ENCODE results near the gene SPINK8.
"Not testable (repeated sequence)": the region's sequence is repeated elsewhere in the genome, so short reads cannot be mapped to it uniquely, and the experiment has no call there.

SPINK8 gene

GRCh38 chr3:48343432-48343831 is 10.0 kb upstream of the SPINK8 start:
- H3K27ac Mint-ChIP-seq, result no peak overlapping the region
- H3K9me3 Mint-ChIP-seq, result no peaks in the 10 kb centered on the region
- DNase-seq, result no peak
- H3K27me3 Mint-ChIP-seq, result no peaks in the 10 kb centered on the region
- peaks cover 8% of the 10 kb centered on the region for H3K4me1 Mint-ChIP-seq
- H3K4me3 Mint-ChIP-seq, result no peak overlapping the region
- ATAC-seq, result no peak

- DNase-seq (no peak), ATAC-seq (no peak)
- no peak overlapping the region for H3K27ac Mint-ChIP-seq
- H3K4me1 Mint-ChIP-seq, result peaks cover 8% of the 10 kb centered on the region
- H3K4me3 Mint-ChIP-seq, result no peak overlapping the region
- no peaks in the 10 kb centered on the region for H3K9me3 Mint-ChIP-seq
- peaks cover 13% of the 10 kb centered on the region for H3K27me3 Mint-ChIP-seq
Observed at GRCh38 chr3:48338635-48339034, 5.2 kb upstream of the SPINK8 start.

GRCh38 chr3:48337536-48337935 is 4.1 kb upstream of the SPINK8 start:
- not testable (repeated sequence) for H3K9me3 Mint-ChIP-seq, DNase-seq, ATAC-seq, H3K4me1 Mint-ChIP-seq, H3K27ac Mint-ChIP-seq, H3K4me3 Mint-ChIP-seq
- peaks cover 13% of the 10 kb centered on the region for H3K27me3 Mint-ChIP-seq

- H3K9me3 Mint-ChIP-seq, H3K4me1 Mint-ChIP-seq, H3K27ac Mint-ChIP-seq, ATAC-seq, DNase-seq, H3K4me3 Mint-ChIP-seq: not testable (repeated sequence)
- H3K27me3 Mint-ChIP-seq, result peaks cover 13% of the 10 kb centered on the region
Observed at GRCh38 chr3:48335286-48335685, 1.8 kb upstream of the SPINK8 start.

- Mint-ChIP-seq H3K27me3 (peaks cover 13% of the 10 kb centered on the region), H3K4me1 (peaks cover 8% of the 10 kb centered on the region), H3K27ac (no peak overlapping the region), H3K4me3 (no peak overlapping the region), H3K9me3 (no peaks in the 10 kb centered on the region)
- DNase-seq (no peak), ATAC-seq (no peak)
Observed at GRCh38 chr3:48334605-48335004, 1.1 kb upstream of the SPINK8 start.

DNA sequence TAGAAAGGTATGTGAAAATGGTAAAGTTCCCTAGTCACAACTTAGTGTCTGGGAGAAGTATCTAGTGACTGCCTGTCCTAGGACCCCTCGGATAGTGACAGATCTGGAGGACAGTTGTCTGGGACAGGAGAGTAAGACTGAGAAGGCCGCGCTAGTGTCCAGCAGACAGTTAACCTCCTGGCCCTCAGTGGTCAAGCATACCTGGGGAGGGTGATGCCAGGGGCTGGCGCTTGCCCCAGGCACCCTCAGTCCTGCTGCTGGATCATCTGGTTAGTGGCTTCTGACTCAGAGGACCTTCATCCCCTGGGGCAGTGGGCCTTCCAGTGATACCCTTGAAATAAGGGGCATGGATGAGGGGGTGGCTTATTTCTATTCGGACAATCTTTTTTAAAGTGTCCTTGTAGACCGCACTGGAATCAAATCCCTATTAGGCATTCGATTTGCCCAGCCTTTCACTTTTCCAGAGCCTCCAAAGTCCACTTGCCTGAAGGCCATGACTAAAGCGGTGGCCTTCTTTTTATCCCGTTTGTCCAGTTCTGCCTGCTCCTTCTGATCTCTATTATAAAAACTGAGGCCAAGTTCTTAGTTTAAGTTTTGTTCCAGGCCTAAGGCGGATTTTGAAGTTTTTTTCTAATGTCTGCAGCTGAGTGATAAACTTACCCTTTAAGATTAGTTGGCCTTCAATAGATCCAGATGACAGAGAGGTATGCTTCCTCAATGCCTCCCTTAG is 1.6 kb downstream of the SPINK8 start:
- not testable (repeated sequence) for DNase-seq, ATAC-seq, H3K4me3 Mint-ChIP-seq, H3K9me3 Mint-ChIP-seq, H3K27ac Mint-ChIP-seq, H3K4me1 Mint-ChIP-seq
- peaks cover 13% of the 10 kb centered on the region for H3K27me3 Mint-ChIP-seq

DNA sequence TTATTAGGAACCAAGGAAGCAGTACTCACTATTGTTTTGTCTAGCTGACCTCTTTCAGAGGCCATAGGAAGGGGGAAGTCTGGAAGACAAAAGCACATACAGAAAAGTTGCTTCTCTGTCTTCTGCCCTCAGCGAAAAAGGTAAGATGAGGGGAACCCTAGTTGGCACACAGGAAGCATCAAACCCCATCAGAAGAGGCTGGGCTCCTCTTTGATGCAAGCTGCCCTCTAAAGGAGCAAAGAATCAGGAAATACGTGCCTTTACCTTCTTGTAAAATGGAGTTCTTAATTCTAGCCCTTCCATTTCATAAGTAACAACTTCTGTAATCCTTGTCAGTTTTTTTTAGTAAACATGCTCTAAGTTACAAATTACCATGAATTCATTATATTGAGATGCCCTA is 12.5 kb downstream of the SPINK8 start:
- H3K9me3 Mint-ChIP-seq, result peaks cover 3 to 5% of the 10 kb centered on the region in 2 donors
- H3K4me3 Mint-ChIP-seq, result no peak overlapping the region
- H3K27me3 Mint-ChIP-seq, result no peaks in the 10 kb centered on the region
- DNase-seq (no peak), ATAC-seq (no peak)
- H3K27ac Mint-ChIP-seq, result peak overlapping the region in 1 of 2 donors; percentile 71
- peaks cover 13% of the 10 kb centered on the region for H3K4me1 Mint-ChIP-seq

DNA sequence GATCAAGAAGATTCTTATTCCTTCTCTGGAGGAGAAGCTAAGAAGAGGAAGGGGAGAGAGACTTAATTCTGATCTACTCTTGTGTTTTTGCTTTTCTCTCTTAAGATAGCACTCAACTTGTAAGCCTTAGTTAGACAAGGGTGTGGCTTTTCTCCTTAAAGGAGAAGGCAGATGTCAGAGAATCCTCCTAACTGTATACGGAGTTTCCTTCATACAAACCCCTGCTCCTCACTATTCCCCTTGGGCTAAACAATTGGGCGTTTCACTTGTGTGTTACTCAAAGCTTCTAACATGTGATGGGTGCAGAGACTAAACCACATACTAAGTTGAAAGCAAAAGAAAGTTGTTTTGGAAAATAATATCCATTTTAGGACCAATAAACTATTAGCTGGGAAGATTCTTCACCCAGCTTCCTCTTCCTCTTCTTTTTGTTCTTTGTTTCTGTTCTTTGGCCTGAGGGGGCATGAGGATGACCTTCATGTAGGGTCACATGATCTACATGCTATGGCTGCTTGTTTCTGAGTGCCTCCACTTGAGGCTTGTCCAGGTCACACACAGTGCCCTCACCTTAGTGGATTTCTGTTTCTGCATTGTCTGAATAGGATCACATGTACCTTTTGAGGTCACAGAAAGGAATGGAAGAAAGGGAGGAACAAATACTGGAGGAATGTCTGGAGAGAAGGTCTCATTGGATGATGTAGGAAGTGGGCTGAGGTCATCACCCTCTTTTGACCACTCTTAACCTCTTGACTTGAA is 14.6 kb downstream of the SPINK8 start:
- Mint-ChIP-seq H3K27ac (no peak overlapping the region), H3K4me1 (peaks cover 13% of the 10 kb centered on the region)
- ATAC-seq, result no peak

GRCh38 chr3:48314542-48314941 is 18.9 kb downstream of the SPINK8 start:
- no peak overlapping the region for H3K4me3 Mint-ChIP-seq
- H3K27ac Mint-ChIP-seq, result no peak overlapping the region
- DNase-seq (no peak), ATAC-seq (no peak)
- H3K27me3 Mint-ChIP-seq, result peaks cover 7% of the 10 kb centered on the region
- peaks cover 6% of the 10 kb centered on the region for H3K4me1 Mint-ChIP-seq
- peaks cover 7 to 11% of the 10 kb centered on the region in 2 donors for H3K9me3 Mint-ChIP-seq

More for the DNA sequence above, 14.6 kb downstream of the SPINK8 start:
- Mint-ChIP-seq H3K4me3 (no peak overlapping the region), H3K9me3 (peaks cover 7 to 11% of the 10 kb centered on the region in 2 donors), H3K27me3 (no peaks in the 10 kb centered on the region)
- no peak for DNase-seq

DNA sequence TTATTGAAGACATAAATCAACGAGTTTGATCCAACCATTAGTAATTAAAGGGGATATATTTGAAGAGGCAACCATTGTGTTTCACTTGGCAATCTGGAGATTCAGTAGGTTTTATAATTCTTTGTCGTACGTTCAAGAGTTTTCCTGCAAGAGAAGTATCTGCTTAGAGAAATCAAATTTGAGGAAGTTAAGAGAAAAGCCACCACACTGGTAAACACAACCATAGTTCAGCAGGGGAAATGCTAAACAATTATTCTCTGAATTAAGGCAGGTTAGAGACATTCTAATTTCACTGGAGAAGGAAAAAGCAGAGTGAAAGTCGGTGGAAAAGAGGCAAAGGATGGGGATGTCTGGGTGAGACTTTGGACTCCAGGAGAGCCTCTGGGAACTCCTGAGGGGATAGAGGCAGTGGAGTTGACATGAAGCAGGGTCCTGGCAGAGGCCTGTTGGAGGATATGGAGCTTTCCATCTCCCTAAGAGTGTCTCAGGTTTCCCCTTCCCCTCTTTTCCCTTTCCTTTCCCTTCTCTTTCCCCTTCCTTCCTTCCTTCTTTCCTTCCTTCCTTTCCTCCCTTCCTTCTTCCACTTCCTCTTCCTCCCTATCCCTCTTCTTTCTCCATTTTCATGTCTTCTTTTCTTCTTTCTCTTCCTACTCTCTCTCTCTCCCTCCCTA is 26.5 kb downstream of the SPINK8 start:
- Mint-ChIP-seq H3K27ac (no peak overlapping the region), H3K4me3 (no peak overlapping the region), H3K27me3 (peaks cover 29% of the 10 kb centered on the region), H3K4me1 (peaks cover 9% of the 10 kb centered on the region), H3K9me3 (no peaks in the 10 kb centered on the region)
- ATAC-seq (no peak), DNase-seq (no peak)

- DNase-seq (no peak), ATAC-seq (no peak)
- H3K4me1 Mint-ChIP-seq, result peaks cover 13% of the 10 kb centered on the region
- H3K4me3 Mint-ChIP-seq, result no peak overlapping the region
- H3K27me3 Mint-ChIP-seq, result peaks cover 29% of the 10 kb centered on the region
- no peak overlapping the region for H3K27ac Mint-ChIP-seq
- H3K9me3 Mint-ChIP-seq, result no peaks in the 10 kb centered on the region
Observed at GRCh38 chr3:48306290-48306689, 27.2 kb downstream of the SPINK8 start.

GRCh38 chr3:48305396-48305795 is 28.1 kb downstream of the SPINK8 start:
- Mint-ChIP-seq H3K4me1 (peaks cover 16% of the 10 kb centered on the region), H3K27me3 (peaks cover 23% of the 10 kb centered on the region), H3K27ac (no peak overlapping the region), H3K4me3 (no peak overlapping the region), H3K9me3 (no peaks in the 10 kb centered on the region)
- DNase-seq (no peak), ATAC-seq (no peak)

GRCh38 chr3:48303021-48303420 is 30.4 kb downstream of the SPINK8 start:
- Mint-ChIP-seq H3K9me3 (no peaks in the 10 kb centered on the region), H3K4me1 (peaks cover 35% of the 10 kb centered on the region), H3K27ac (no peak overlapping the region), H3K27me3 (peaks cover 9% of the 10 kb centered on the region), H3K4me3 (peak overlapping the region in 1 of 2 donors; percentile 63)
- DNase-seq, result no peak
- ATAC-seq, result no peak

DNA sequence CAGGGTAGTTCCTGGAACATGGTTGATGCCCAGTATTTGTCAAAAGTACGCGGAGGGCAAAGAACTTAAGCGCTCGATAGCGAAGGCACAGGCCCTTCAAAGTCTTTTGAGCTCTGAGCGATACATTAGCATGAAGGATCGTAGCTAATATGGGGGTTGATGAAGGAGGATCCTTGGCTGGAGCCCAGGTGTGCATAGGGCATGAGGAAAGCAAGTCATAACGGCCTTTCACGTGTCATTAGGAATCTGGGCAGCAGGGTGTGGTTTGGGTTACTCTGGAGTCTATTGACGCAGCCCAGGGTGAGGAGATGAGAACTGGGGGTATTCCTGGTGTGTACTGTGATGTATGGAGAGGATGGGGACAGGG is 31.7 kb downstream of the SPINK8 start:
- peaks cover 48% of the 10 kb centered on the region for H3K4me1 Mint-ChIP-seq
- peak overlapping the region; percentile 91 to 99 for H3K4me3 Mint-ChIP-seq
- peak overlapping the region; percentile 99 for H3K27ac Mint-ChIP-seq
- no peaks in the 10 kb centered on the region for H3K9me3 Mint-ChIP-seq
- H3K27me3 Mint-ChIP-seq, result peaks cover 4% of the 10 kb centered on the region
- no peak for DNase-seq
- ATAC-seq, result peak; percentile 26

- no peaks in the 10 kb centered on the region for H3K9me3 Mint-ChIP-seq
- H3K27me3 Mint-ChIP-seq, result no peaks in the 10 kb centered on the region
- H3K4me1 Mint-ChIP-seq, result peaks cover 50% of the 10 kb centered on the region
- ATAC-seq (peak; percentile 95), DNase-seq (peak; percentile 96 to 97)
- H3K27ac Mint-ChIP-seq, result peak within 1 kb of the TSS; percentile 99
- peak within 1 kb of the TSS; percentile 91 to 99 for H3K4me3 Mint-ChIP-seq
Observed at GRCh38 chr3:48301020-48301799, 32.3 kb downstream of the SPINK8 start, which contains the start of gene NME6. Gene NME6 (minus strand): TSS chr3:48301367.

All from stimulated activated naive CD8-positive, alpha-beta T cell treated with anti-CD3 and anti-CD28 coated beads, Interleukin-15, amount 100 ng/mL, for 72 hours (primary cell).